Activated T-cell treated with anti-CD3 and anti-CD28 coated beads, Interleukin-2, amount 50 U/mL, for 48 hours (primary cell): ENCODE measurements around the gene C19orf73.

Experiments
- DNase-seq, 2 experiments: peaks; one replicate each; pipeline ENCODE4 v3.0.0-alpha.2; 2020

Gene C19orf73

GRCh38 chr19:49097453-49098288 is 21.3 kb downstream of the C19orf73 start:
- peak; percentile 81 to 84 for DNase-seq

DNA sequence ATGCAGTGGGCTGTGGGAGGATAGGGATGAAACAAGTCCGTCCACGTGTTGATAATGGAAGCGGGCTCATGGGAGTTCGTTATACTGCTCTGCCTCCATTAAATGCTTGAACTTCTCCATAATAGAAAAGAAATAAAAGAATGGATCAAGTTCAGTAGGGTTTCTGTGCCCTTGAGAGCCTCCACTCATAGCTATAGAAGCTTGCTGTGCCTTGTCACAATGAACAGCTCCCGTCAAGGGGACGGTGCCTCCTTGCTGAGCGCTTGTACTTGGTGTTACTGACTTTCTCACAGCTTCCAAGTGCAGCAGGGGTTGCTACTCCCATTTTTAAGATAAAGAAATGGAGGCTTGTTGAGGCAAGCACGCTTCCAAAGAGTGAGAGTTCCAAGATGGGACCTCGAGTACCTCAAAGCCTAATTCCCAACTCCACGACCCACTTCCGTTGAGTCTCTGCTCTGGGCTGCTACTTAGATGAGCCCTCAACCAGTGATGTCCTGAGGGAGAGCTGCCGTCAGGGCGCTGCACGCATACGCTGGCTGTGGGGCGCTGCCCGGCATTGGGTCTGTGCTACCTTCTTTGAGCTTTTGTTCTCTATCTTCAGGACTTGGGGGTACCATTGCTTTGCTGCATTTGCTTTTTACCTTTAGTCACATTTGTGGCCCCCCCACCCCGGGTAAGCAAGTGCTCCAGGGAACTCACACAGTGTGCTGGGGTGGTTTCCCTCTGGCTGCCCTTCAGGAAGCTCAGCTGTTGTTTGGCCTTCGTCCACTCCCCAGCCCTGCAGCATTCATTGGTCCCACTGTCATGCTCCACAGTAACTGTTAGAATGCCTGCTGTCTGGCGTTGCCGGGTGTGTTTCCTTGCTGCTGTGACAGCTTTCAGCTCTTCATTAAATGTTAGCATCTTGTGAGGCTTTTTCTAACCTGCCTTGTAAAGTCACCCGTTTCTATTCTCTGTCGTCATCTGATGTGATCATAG is 24.1 kb downstream of the C19orf73 start:
- DNase-seq = no peak

DNA sequence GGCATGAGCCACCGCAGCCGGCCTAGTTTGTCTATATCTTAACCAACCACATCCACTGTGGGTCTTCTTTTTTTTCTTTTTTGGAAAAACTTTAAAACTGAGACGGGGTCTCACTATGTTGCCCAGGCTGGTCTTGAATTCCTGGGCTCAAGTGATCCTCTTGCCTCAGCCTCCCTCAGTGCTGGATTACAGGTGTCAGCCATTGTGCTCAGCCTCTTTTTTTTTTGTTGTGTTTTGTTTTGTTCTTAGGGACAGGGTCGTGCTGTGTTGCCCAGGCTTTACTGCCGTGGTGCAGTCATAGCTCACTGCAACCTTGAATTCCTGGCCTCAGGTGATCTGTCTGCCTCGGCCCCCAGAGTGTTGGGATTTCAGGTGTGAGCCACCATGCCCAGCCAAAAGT is 26.3 kb downstream of the C19orf73 start:
- no peak for DNase-seq

DNA sequence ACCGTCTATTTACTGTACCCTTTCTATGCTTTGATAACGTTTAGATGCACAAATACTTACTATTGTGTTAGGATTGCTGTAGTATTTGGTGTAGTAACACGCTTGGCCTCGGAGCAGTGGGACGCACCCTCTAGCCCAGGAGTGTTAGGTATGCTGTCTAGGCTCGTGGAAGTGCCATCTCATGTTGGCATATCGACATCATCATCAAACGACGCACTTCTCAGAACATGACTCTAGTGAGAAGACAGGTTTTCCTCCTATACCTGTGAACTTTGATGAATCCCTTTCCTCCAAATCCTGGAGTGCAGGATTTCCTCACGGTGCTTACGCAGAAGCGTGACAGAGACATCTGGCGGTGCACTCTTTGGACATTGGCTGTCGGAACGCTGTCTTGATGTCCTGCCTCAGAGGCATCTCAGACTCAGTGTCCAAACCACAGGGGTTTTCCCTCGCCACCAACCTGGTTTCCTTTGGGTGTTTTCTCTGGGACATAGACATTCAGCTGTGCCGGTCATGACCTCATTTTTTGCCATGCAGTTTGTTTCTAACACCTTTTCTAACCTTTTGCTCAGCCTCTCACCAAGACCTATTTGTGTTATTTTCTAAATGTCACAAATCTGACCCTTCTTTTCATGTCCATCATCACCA is 27.4 kb downstream of the C19orf73 start:
- no peak for DNase-seq

DNA sequence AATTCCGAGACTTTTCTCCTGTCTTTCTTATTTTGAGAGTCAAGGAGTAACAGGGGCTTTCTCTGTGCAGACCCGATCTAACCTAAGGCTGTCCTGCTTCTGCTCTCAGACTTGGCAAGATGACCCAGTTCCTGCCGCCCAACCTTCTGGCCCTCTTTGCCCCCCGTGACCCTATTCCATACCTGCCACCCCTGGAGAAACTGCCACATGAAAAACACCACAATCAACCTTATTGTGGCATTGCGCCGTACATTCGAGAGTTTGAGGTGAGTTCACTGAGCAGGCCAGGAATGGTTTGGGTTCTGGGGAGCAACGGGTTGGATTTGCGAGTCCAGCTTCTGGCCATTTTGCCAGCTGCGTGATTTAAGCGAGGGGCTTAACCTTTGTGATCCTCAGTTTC is 32.6 kb downstream of the C19orf73 start:
- DNase-seq = no peak

DNA sequence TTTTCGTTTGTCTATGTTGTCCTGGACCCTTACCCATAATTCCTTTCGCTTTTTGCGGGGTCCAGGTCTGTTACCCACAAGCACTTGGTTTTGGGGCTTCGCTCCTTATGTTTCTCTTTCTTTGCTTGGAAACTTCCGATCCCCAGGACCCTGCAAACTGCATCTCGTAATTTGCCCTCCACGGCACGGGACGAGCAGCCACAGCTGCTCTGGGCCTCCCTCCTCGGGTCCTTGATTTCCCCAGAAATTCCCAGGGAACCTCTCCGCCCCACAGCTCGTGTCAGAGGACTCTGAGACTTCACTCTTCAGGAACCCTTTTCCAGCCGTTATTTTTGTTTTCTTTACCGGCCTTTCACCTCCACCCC is 33.1 kb downstream of the C19orf73 start:
- DNase-seq = no peak

GRCh38 chr19:49085020-49085867 is 33.7 kb downstream of the C19orf73 start, which contains the start of gene SNRNP70:
Gene SNRNP70 (plus strand): TSS chr19:49085451. CDS start chr19:49086415, 964 bp downstream.
- DNase-seq = peak; percentile 98 to 99

DNA sequence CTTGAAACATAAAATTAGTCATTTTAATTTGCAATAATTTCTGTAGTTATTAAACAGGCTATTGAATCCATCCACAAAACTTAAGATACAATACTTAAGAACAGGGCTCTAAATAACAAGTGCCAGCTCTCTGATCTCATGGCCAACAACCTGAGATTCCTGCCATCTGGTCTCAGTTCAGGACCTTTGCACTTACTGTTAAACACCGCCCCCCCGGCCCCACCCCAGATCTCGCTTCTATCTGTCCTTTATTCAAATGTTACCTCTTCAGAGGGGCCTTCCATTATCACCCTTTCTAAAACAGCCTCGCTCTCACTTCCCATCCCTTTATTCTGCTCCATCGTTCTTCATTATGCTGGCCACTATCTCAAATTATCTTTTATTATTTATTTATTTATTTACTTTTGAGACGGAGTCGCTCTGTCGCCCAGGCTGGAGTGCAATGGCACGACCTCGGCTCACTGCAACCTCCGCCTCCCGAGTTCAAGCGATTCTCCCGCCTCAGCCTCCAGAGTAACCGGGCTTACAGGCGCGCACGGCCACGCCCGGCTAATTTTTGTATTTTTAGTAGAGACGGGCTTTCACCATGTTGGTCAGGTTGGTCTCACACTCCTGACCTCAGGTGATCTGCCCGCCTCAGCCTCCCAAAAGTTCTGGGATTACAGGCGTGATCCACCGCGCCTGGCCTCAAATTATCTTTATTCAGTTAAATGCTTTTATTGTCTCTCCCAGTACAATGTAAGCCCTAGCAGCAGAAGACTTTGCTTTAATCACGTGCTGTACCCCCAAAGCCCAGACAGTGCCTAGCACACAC is 34.5 kb downstream of the C19orf73 start:
- DNase-seq = no peak

GRCh38 chr19:49081273-49081672 is 37.7 kb downstream of the C19orf73 start:
- no peak for DNase-seq

DNA sequence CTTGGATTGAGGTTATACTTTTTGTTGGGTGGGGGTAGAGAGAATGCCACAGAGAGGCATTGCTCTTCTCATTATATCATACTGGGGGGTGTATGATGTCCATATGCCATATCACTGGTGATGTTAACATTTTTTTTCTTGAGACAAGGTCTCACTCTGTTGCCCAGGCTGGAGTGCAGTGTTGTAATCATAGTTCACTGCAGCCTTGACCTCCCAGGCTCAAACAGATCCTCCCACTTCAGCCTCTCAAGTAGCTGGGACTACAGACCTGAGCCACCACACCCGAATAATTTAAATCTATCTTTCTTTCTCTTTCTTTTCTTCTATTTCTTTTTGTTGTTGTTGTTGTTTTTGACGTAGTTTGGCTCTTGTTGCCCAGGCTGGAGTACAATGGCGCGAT is 38.6 kb downstream of the C19orf73 start:
- no peak for DNase-seq

DNA sequence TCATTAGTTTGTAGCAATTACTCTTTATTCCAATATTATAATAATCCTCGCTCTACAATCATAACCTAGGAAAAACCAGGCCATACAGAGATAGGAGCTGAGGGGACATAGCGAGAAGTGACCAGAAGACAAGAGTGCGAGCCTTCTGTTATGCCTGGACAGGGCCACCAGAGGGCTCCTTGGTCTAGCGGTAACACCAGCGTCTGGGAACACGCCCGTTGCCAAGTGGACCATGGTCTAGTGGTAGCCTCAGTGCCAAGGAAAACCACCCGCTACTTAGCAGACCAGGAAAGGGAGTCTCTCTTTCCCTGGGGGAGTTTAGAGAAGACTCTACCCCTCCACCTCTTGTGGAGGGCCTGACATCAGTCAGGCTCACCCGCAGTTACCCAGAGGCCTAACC is 44.1 kb downstream of the C19orf73 start:
- peak; percentile 48 to 52 for DNase-seq

- no peak for DNase-seq
Observed at GRCh38 chr19:49073514-49074378, 45.2 kb downstream of the C19orf73 start.

GRCh38 chr19:49071860-49072547 is 46.9 kb downstream of the C19orf73 start:
- DNase-seq = peak in 1 of 2 experiments; percentile 49

GRCh38 chr19:49070416-49070815 is 48.5 kb downstream of the C19orf73 start:
- no peak for DNase-seq

GRCh38 chr19:49069026-49069425 is 49.9 kb downstream of the C19orf73 start:
- DNase-seq = no peak
